Epithelial cell of proximal tubule (primary cell): Measurements from ENCODE around the gene ANKRD42. TPM values are rescaled to one million over a fixed set of nuclear protein-coding genes. Genes with fewer than 3 reads are reported as not detected.

Experiments
- DNase-seq: peaks from one replicate; pipeline ENCODE4 v3.0.0-alpha.2; 2011; ENCODE audit warnings: low read depth
- H3K4me3 ChIP-seq: 2 replicates; pipeline ENCODE4 v1.5.1; 2011; ENCODE audit warnings: low read depth, mild to moderate bottlenecking, low read length
- total RNA-seq: library from RNA; depleted of rRNA; stranded (reverse); fragments of >200 nt; gene quantifications from 2 replicates; pipeline ENCODE4 v1.2.3, GENCODE V29; 2015
- TF ChIP-seq, protein P1 (sequence below): conservative IDR thresholded peaks from 2 replicates; pipeline ENCODE4 v1.5.1; 2012; ENCODE audit warnings: low read depth, mild to moderate bottlenecking, low read length

ANKRD42 gene
- total RNA-seq, 1 donor from 2014 or later: 5.3 TPM

DNA sequence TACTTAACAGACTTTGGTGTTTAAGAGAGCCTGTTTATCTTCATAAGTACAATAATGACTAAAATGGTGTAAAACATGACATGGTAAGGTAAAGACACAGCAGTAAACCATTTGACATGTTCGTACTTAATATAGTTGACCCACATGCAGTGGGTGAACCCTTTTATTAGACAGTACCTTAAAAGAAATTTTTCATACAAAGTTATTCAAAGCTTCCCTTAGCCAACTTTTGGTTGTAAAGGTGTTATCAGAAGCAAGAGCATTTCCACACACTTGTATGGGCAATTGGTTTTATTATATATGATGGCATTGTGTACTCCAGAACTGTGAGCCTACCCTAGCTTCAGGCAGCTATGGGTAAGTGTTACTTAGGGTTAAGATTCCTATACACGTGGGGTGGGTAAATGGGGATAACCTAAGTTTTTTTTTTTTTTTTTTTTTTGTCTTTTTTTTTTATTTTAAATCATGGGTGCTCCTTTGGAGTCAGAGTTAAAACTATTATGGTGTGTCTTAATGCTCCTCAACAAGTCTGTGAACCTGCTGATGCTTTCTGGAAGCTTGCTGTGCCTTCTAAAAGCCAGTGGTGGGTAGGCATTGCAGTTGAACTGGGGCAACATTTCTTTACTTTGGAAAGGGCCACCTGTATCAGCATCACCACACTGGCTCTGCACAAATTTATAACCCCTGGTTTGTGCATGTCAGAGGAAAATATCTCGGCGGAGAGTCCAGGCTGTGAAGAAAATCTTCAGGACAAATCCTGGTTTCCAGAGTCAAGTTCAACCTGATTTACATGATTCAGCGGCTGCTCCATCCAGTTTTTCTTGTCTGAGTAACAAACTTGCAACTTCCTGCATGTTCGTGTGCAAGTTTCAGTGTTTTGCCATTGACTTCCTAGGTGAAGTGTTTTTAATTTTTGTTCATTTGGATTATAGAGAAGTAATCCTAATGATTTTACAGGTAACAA is 33.3 kb upstream of the ANKRD42 start:
- H3K4me3 ChIP-seq: peak overlapping the region; percentile 82
- DNase-seq: no peak
- TF ChIP-seq, protein P1, sequence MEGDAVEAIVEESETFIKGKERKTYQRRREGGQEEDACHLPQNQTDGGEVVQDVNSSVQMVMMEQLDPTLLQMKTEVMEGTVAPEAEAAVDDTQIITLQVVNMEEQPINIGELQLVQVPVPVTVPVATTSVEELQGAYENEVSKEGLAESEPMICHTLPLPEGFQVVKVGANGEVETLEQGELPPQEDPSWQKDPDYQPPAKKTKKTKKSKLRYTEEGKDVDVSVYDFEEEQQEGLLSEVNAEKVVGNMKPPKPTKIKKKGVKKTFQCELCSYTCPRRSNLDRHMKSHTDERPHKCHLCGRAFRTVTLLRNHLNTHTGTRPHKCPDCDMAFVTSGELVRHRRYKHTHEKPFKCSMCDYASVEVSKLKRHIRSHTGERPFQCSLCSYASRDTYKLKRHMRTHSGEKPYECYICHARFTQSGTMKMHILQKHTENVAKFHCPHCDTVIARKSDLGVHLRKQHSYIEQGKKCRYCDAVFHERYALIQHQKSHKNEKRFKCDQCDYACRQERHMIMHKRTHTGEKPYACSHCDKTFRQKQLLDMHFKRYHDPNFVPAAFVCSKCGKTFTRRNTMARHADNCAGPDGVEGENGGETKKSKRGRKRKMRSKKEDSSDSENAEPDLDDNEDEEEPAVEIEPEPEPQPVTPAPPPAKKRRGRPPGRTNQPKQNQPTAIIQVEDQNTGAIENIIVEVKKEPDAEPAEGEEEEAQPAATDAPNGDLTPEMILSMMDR: no peak

DNA sequence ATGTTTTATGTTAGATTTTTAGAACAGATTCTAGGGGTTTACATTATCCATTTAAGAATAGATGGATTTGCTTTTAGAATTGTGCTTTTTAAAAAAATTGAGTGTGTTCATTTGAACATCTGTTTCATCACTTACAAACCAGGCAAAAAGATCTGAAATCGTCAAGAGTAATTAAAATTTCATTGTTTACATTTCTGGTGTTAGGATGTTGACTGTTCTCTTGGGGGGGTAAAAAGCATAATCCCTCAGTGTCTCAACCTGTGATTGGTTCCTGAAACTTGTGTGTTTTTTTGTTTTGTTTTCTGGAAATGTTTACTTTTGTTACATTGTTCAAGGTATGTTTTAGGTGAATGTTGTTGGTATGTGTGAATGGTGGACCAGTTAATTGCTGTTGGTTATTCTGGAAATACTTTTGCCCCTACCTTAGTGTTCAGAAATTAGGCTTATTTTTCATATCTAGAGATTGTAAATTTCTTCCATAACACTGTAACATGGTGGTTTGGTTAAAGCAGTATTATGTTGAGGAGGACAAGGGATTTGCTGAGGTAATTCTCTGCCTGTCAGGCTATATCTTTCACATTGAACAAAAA is 31.8 kb upstream of the ANKRD42 start:
- no peak for DNase-seq
- peak overlapping the region; percentile 5 for H3K4me3 ChIP-seq
- TF ChIP-seq, protein P1: no peak

DNA sequence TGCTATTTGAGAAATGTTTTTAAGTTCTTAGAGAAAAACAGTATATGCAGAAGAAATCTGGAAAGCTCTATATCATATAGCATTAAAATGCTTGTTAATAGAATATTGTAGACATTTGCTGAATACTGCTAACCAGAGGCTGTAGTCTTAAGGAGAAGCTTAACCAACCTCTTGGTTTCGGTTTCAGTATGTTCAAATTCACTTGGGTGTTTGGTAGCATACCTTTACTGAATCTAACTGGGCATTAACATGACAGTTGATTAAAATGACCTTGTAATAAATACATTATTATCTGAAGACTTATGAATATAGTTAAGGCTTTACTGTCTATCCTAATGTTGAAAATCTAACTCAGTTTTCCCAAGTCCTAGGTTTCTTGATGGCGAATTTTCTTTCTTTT is 31.1 kb upstream of the ANKRD42 start:
- DNase-seq: no peak
- H3K4me3 ChIP-seq: no peak overlapping the region
- TF ChIP-seq, protein P1: no peak

DNA sequence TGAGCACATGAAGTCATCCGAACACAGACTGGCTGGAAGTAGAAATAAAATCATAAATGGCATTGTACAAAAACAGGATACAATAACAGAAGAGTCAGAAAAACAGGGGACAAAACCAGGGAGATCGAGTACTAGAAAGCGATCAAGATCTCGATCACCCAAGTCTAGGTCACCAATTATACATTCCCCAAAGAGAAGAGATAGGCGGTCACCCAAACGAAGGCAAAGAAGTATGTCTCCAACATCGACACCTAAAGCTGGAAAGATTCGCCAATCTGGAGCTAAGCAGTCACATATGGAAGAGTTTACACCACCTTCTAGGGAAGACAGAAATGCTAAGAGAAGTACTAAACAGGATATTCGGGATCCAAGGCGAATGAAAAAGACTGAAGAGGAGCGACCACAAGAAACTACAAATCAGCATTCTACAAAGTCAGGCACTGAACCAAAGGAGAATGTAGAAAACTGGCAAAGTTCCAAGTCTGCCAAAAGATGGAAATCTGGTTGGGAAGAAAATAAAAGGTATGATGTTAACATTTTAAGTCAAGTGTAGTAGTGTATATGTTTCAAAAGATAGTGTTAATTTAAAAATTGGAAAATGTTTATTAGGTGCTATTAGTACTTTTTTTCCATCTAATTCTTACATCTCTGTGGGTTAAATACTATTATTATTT is 27.2 kb upstream of the ANKRD42 start:
- H3K4me3 ChIP-seq: no peak overlapping the region
- TF ChIP-seq, protein P1: no peak
- no peak for DNase-seq

DNA sequence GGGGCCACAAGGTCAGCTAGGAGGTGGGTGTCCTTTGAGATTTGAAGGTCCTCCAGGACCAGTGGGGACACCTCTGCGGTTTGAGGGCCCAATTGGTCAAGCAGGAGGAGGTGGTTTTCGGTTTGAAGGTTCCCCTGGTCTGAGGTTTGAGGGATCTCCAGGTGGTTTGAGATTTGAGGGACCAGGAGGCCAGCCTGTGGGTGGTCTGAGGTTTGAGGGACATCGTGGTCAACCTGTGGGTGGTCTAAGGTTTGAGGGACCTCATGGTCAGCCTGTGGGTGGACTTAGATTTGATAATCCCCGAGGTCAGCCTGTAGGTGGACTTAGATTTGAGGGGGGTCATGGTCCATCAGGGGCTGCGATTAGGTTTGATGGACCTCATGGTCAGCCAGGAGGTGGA is 24.8 kb upstream of the ANKRD42 start:
- no peak for DNase-seq
- TF ChIP-seq, protein P1: no peak
- H3K4me3 ChIP-seq: no peak overlapping the region

DNA sequence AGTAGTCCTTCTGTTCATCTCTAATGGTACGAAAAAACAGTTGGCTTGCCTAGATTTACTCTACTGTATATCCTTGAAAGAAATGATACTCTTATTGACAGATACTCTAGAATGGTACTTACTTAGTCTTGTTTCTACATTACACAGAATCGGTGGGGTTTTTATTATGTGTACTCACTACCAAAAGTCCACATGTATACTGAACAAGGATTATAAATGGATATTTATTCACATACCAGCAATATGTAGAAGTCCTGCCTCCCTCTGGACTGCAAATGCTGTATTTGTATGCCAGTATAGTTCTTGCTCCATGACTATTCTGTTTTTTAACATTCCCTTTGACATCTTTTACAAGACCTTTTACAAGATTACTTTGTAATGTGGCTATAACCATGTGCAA is 22.6 kb upstream of the ANKRD42 start:
- TF ChIP-seq, protein P1: no peak
- DNase-seq: no peak
- H3K4me3 ChIP-seq: no peak overlapping the region
